Liver (tissue), 9 donors: ENCODE results near the gene WSCD1. TPM values are rescaled to one million over a fixed set of nuclear protein-coding genes. Genes with fewer than 3 reads are reported as not detected.

ENCODE experiments used
- DNase-seq: peaks from one replicate; pipeline ENCODE4 v3.0.0-alpha.2; 2017; ENCODE audit warnings: low spot score
- H3K27ac ChIP-seq, 2 donors: one replicate each; pipeline ENCODE4 v1.7.0; 2013; ENCODE audit warnings: inconsistent platforms in 2 of 2, low read length in 2 of 2, control low read depth in 1 of 2, low read depth in 1 of 2, mild to moderate bottlenecking in 1 of 2
- H3K27me3 ChIP-seq, 4 donors: one replicate each; pipeline versions ENCODE4 v1.6.1 to v1.7.0; 2013; ENCODE audit warnings: low read length in 3 of 4, inconsistent platforms in 1 of 4, mild to moderate bottlenecking in 1 of 4, moderate library complexity in 1 of 4; ENCODE audit not compliant: control insufficient read depth in 4 of 4, insufficient read depth in 4 of 4
- H3K36me3 ChIP-seq, 4 donors: one replicate each; pipeline versions ENCODE4 v1.6.1 to v1.7.0; 2013; ENCODE audit warnings: low read length in 3 of 4, mild to moderate bottlenecking in 3 of 4, low read depth in 1 of 4, moderate library complexity in 1 of 4; ENCODE audit not compliant: control insufficient read depth in 4 of 4, insufficient read depth in 3 of 4
- H3K4me1 ChIP-seq, 4 donors: one replicate each; pipeline versions ENCODE4 v1.6.1 to v1.7.0; 2013; ENCODE audit warnings: low read length in 3 of 4, mild to moderate bottlenecking in 3 of 4, moderate library complexity in 1 of 4; ENCODE audit not compliant: control insufficient read depth in 4 of 4, insufficient read depth in 4 of 4
- H3K4me3 ChIP-seq, 3 donors: one replicate each; pipeline versions ENCODE4 v1.6.1 to v1.7.0; 2013; ENCODE audit warnings: low read length in 3 of 3, control low read depth in 1 of 3, low read depth in 1 of 3, mild to moderate bottlenecking in 1 of 3
- H3K9ac ChIP-seq, 2 donors: one replicate each; pipeline ENCODE4 v1.7.0; 2013; ENCODE audit warnings: low read length in 2 of 2, mild to moderate bottlenecking in 2 of 2, moderate library complexity in 2 of 2, control low read depth in 1 of 2, low read depth in 1 of 2
- H3K9me3 ChIP-seq, 4 donors: one replicate each; pipeline versions ENCODE4 v1.6.1 to v1.7.0; 2013; ENCODE audit warnings: low read length in 3 of 4; ENCODE audit not compliant: control insufficient read depth in 4 of 4
- ATF3 ChIP-seq: IDR thresholded peaks from 2 replicates; pipeline ENCODE4 v1.6.1; 2016; ENCODE audit warnings: antibody characterized with exemption
- CTCF ChIP-seq: fragments of 150-350 bp; IDR thresholded peaks from 2 replicates; pipeline ENCODE4 v1.5.1; 2017; ENCODE audit warnings: improper control_type of control experiment, low read depth, low read length; ENCODE audit not compliant: missing input control
- EGR1 ChIP-seq, 2 donors: IDR thresholded peaks; 2 replicates each; pipeline ENCODE4 v1.6.1; 2016 to 2018; ENCODE audit warnings: antibody characterized with exemption in 2 of 2, low read depth in 2 of 2
- FOXA1 ChIP-seq: IDR thresholded peaks from 2 replicates; pipeline ENCODE4 v1.6.1; 2016; ENCODE audit warnings: antibody characterized with exemption
- FOXA2 ChIP-seq: IDR thresholded peaks from 2 replicates; pipeline ENCODE4 v1.6.1; 2016; ENCODE audit warnings: antibody characterized with exemption
- GABPA ChIP-seq, 2 donors: IDR thresholded peaks in 1 of 2; conservative IDR thresholded peaks in 1 of 2; 2 replicates each; pipeline ENCODE4 v1.6.1; 2016; ENCODE audit warnings: antibody characterized with exemption in 2 of 2, mild to moderate bottlenecking in 1 of 2, moderate library complexity in 1 of 2
- HNF4A ChIP-seq, 2 donors: conservative IDR thresholded peaks; 2 replicates each; pipeline ENCODE4 v1.6.1; 2016; ENCODE audit warnings: antibody characterized with exemption in 2 of 2, mild to moderate bottlenecking in 2 of 2
- HNF4G ChIP-seq: IDR thresholded peaks from 2 replicates; pipeline ENCODE4 v1.6.1; 2016; ENCODE audit warnings: antibody characterized with exemption
- JUND ChIP-seq, 2 donors: IDR thresholded peaks; 2 replicates each; pipeline ENCODE4 v1.6.1; 2016; ENCODE audit warnings: antibody characterized with exemption in 2 of 2
- MAX ChIP-seq: IDR thresholded peaks from 2 replicates; pipeline ENCODE4 v1.6.1; 2016; ENCODE audit warnings: antibody characterized with exemption
- NR2F2 ChIP-seq: IDR thresholded peaks from 2 replicates; pipeline ENCODE4 v1.6.1; 2016; ENCODE audit warnings: antibody characterized with exemption
- RAD21 ChIP-seq, 2 donors: IDR thresholded peaks; 2 replicates each; pipeline ENCODE4 v1.6.1; 2016; ENCODE audit warnings: antibody characterized with exemption in 2 of 2, mild to moderate bottlenecking in 2 of 2
- REST ChIP-seq: IDR thresholded peaks from 2 replicates; pipeline ENCODE4 v1.6.1; 2016; ENCODE audit warnings: antibody characterized with exemption, mild to moderate bottlenecking
- RXRA ChIP-seq, 2 donors: IDR thresholded peaks; 2 replicates each; pipeline ENCODE4 v1.6.1; 2017 to 2018; ENCODE audit warnings: antibody characterized with exemption in 2 of 2, mild to moderate bottlenecking in 1 of 2
- SP1 ChIP-seq: IDR thresholded peaks from 2 replicates; pipeline ENCODE4 v1.6.1; 2018; ENCODE audit warnings: antibody characterized with exemption, mild to moderate bottlenecking
- ZBTB33 ChIP-seq: IDR thresholded peaks from 2 replicates; pipeline ENCODE4 v1.6.1; 2016; ENCODE audit warnings: antibody characterized with exemption
- WGBS: extraction: QIAGEN DNeasy Blood & Tissue Kit; methylation state at CpG from one replicate; pipeline ENCODE4 v1.1.7; 2013; 5-methylcytosine and 5-hydroxymethylcytosine counted together
- polyA plus RNA-seq, 2 donors: library from polyadenylated mRNA; stranded (reverse) in 1 of 2; unstranded in 1 of 2; fragments of 200-250 nt in 1 of 2; fragments of >200 nt in 1 of 2; fragmentation: Nextera tagmentation in 1 of 2; extraction: Ambion mirVana in 1 of 2; gene quantifications; one replicate each; pipeline versions ENCODE4 v1.2.1 to v1.2.3, GENCODE V29; 2013 to 2015
- total RNA-seq, 2 donors: library from RNA; depleted of rRNA; stranded (reverse); fragments of >200 nt; gene quantifications; one replicate each; pipeline ENCODE4 v1.2.3, GENCODE V29; 2014
- donor health status: healthy.
- donor health status: healthy.
- donor health status: healthy.
- donor health status: healthy.
- donor health status: healthy.

The WSCD1 gene
- total and polyA plus RNA-seq, 4 donors, result 0.10 to 3.8 (median 1.3) TPM

- TF ChIP-seq HNF4G, result no peak
- no peak for TF ChIP-seq HNF4A (conservative IDR thresholded peaks at IDR 0.05)
- no peak for TF ChIP-seq MAX
- no peak overlapping the region for H3K9ac ChIP-seq
- no peaks in the 10 kb centered on the region for H3K9me3 ChIP-seq
- WGBS, result 97% methylated on average over 4 of the region's 4 CpGs
- DNase-seq, result no peak
- H3K27me3 ChIP-seq, result no peaks in the 10 kb centered on the region
- no peaks in the 10 kb centered on the region for H3K36me3 ChIP-seq
- H3K4me3 ChIP-seq, result no peak overlapping the region
- H3K27ac ChIP-seq, result no peak overlapping the region
- no peaks in the 10 kb centered on the region for H3K4me1 ChIP-seq
These were observed 18.0 kb downstream of the WSCD1 start for GRCh38 chr17:6088141-6088540.

DNA sequence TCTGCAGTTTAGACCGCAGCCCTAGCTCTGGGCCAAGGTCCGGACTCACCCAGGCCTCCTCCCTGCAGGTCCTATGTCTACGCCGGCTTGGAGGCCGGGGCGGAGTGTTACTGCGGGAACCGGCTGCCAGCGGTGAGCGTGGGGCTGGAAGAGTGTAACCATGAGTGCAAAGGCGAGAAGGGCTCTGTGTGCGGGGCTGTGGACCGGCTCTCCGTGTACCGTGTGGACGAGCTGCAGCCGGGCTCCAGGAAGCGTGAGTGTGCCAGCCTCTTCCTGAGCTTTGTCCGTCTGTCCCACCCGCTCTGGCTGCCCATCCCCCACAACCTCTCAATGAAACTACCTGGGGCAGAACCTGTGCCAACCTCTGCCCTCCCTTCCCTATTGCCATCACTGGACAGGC lies 20.1 kb downstream of the WSCD1 start:
- no peaks in the 10 kb centered on the region for H3K36me3 ChIP-seq
- H3K27ac ChIP-seq, result no peak overlapping the region
- no peaks in the 10 kb centered on the region for H3K9me3 ChIP-seq
- H3K4me3 ChIP-seq, result no peak overlapping the region
- no peaks in the 10 kb centered on the region for H3K4me1 ChIP-seq
- TF ChIP-seq FOXA2 (no peak), FOXA1 (no peak), CTCF (no peak), ATF3 (no peak), SP1 (no peak), RAD21 (IDR thresholded peaks at IDR 0.05) (no peak), MAX (no peak), REST (no peak), GABPA (IDR thresholded peaks at IDR 0.05 in 1 of 2, conservative IDR thresholded peaks at IDR 0.05 in 1 of 2) (no peak), RXRA (IDR thresholded peaks at IDR 0.05) (no peak), ZBTB33 (no peak), HNF4G (no peak), EGR1 (IDR thresholded peaks at IDR 0.05; ENCODE audit: low read depth in 2 of 2) (no peak), NR2F2 (no peak), HNF4A (conservative IDR thresholded peaks at IDR 0.05) (no peak), JUND (IDR thresholded peaks at IDR 0.05) (no peak)
- H3K9ac ChIP-seq, result no peak overlapping the region
- WGBS, result 87% methylated on average over 20 of the region's 20 CpGs
- DNase-seq, result no peak
- H3K27me3 ChIP-seq, result no peaks in the 10 kb centered on the region
